ENCODE results near the gene PELI2. TPM values are rescaled to one million over a fixed set of nuclear protein-coding genes. Genes with fewer than 3 reads are reported as not detected.

PELI2 gene
- total RNA-seq, 1 experiment from 2014 or later: 2.0 TPM

DNA sequence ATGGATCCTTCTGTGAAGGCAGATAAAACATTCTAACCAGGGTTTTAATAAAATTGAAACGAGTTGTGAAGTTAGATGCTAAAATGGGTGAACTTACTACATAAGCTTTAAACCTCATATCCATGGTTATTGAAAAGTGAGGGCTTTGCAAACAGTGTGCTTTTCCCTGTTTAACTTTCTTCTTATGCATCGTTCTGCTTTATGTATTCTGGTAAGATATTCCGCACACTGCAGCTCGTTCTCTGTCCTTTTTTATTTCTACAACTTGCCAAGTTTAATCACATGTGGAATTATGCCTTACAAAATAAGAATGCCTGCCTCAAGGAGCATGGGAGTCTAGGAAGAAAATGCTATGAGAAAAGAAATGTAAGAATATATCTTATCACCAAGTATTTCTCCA lies 30.9 kb downstream of the PELI2 start:
- Histone ChIP-seq H3K9ac (ENCODE audit: low read length) (no peak overlapping the region), H2AFZ (ENCODE audit: low read depth, low read length, poor library complexity, severe bottlenecking) (no peak overlapping the region), H3K4me1 (ENCODE audit: control insufficient read depth in 1 of 2, insufficient read depth in 2 of 2, low read length in 2 of 2) (no peaks in the 10 kb centered on the region), H3K4me2 (ENCODE audit: low read length) (no peak overlapping the region), H3K4me3 (replicated peaks in 1 of 2; ENCODE audit: low read depth in 1 of 2, low read length in 2 of 2) (no peak overlapping the region), H3K27ac (ENCODE audit: low read depth, low read length) (no peak overlapping the region), H4K20me1 (ENCODE audit: insufficient read depth) (no peaks in the 10 kb centered on the region; the same call in 1 of the 2 replicates), H3K27me3 (ENCODE audit: insufficient read depth, low read length) (peaks cover 72% of the 10 kb centered on the region), H3K9me3 (ENCODE audit: control insufficient read depth in 1 of 2, insufficient read depth in 1 of 2, low read depth in 1 of 2, low read length in 2 of 2) (no peaks in the 10 kb centered on the region), H3K36me3 (ENCODE audit: control insufficient read depth in 1 of 2, insufficient read depth in 2 of 2, low read length in 2 of 2) (no peaks in the 10 kb centered on the region), H3K79me2 (ENCODE audit: insufficient read depth, low read length) (no peaks in the 10 kb centered on the region), H3K9me2 (ENCODE audit: insufficient read depth) (no peaks in the 10 kb centered on the region)
- BruUV-seq (replicated peaks): no TSS peak
- ChIA-PET RAD21 (ENCODE audit: low non-redundant PET in 1 of 2, low total read pairs in 2 of 2, uncharacterized antibody in 2 of 2, unreplicated experiment in 2 of 2) (no interaction called here), POLR2A (no interaction called here), CTCF (no interaction called here)
- TF ChIP-seq POLR2A (IDR thresholded peaks at IDR 0.05; ENCODE audit: borderline replicate concordance, extremely low read depth, insufficient read depth, insufficient read length) (no peak), FOSL1 (IDR thresholded peaks at IDR 0.05; ENCODE audit: low read depth) (no peak), EGR1 (IDR thresholded peaks at IDR 0.05; ENCODE audit: low read depth) (no peak), POLR2AphosphoS5 (IDR thresholded peaks at IDR 0.05; ENCODE audit: low read depth, low read length) (no peak), CEBPB (IDR thresholded peaks at IDR 0.05; ENCODE audit: low read depth) (no peak), SP1 (IDR thresholded peaks at IDR 0.05; ENCODE audit: low read depth) (no peak)
- TF ChIP-seq, protein P1, sequence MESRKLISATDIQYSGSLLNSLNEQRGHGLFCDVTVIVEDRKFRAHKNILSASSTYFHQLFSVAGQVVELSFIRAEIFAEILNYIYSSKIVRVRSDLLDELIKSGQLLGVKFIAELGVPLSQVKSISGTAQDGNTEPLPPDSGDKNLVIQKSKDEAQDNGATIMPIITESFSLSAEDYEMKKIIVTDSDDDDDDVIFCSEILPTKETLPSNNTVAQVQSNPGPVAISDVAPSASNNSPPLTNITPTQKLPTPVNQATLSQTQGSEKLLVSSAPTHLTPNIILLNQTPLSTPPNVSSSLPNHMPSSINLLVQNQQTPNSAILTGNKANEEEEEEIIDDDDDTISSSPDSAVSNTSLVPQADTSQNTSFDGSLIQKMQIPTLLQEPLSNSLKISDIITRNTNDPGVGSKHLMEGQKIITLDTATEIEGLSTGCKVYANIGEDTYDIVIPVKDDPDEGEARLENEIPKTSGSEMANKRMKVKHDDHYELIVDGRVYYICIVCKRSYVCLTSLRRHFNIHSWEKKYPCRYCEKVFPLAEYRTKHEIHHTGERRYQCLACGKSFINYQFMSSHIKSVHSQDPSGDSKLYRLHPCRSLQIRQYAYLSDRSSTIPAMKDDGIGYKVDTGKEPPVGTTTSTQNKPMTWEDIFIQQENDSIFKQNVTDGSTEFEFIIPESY (IDR thresholded peaks at IDR 0.05; ENCODE audit: extremely low read depth, insufficient replicate concordance, low read length): no peak
- DNase-seq (ENCODE audit: low read depth, low spot score) (no peak), ATAC-seq (no peak)
- intact Hi-C loops (cut with micrococcal nuclease): no loop called here

- Histone ChIP-seq H4K20me1 (ENCODE audit: insufficient read depth) (no peaks in the 10 kb centered on the region; the same call in 1 of the 2 replicates), H2AFZ (ENCODE audit: low read depth, low read length, poor library complexity, severe bottlenecking) (no peak overlapping the region), H3K9ac (ENCODE audit: low read length) (no peak overlapping the region), H3K4me1 (ENCODE audit: control insufficient read depth in 1 of 2, insufficient read depth in 2 of 2, low read length in 2 of 2) (no peaks in the 10 kb centered on the region), H3K9me3 (ENCODE audit: control insufficient read depth in 1 of 2, insufficient read depth in 1 of 2, low read depth in 1 of 2, low read length in 2 of 2) (no peaks in the 10 kb centered on the region), H3K4me3 (replicated peaks in 1 of 2; ENCODE audit: low read depth in 1 of 2, low read length in 2 of 2) (no peak overlapping the region), H3K4me2 (ENCODE audit: low read length) (no peak overlapping the region), H3K36me3 (ENCODE audit: control insufficient read depth in 1 of 2, insufficient read depth in 2 of 2, low read length in 2 of 2) (no peaks in the 10 kb centered on the region), H3K9me2 (ENCODE audit: insufficient read depth) (no peaks in the 10 kb centered on the region), H3K27me3 (ENCODE audit: insufficient read depth, low read length) (peaks cover 66% of the 10 kb centered on the region), H3K27ac (ENCODE audit: low read depth, low read length) (no peak overlapping the region), H3K79me2 (ENCODE audit: insufficient read depth, low read length) (no peaks in the 10 kb centered on the region)
- DNase-seq (ENCODE audit: low read depth, low spot score) (no peak), ATAC-seq (no peak)
- CTCF ChIA-PET: no interaction called here
- BruUV-seq (replicated peaks): no TSS peak
- intact Hi-C loops (cut with micrococcal nuclease): no loop called here
- RAD21 ChIA-PET (ENCODE audit: low non-redundant PET in 1 of 2, low total read pairs in 2 of 2, uncharacterized antibody in 2 of 2, unreplicated experiment in 2 of 2): no interaction called here
- POLR2A ChIA-PET: no interaction called here
- TF ChIP-seq FOSL1 (IDR thresholded peaks at IDR 0.05; ENCODE audit: low read depth) (no peak), SIN3A (IDR thresholded peaks at IDR 0.05; ENCODE audit: low read depth) (no peak), CBX3 (IDR thresholded peaks at IDR 0.05; ENCODE audit: low read depth) (no peak), EZH2 (IDR thresholded peaks at IDR 0.05) (no peak), ELF1 (IDR thresholded peaks at IDR 0.05; ENCODE audit: borderline replicate concordance, low read depth) (no peak), POLR2AphosphoS5 (IDR thresholded peaks at IDR 0.05; ENCODE audit: low read depth, low read length) (no peak), ZFX (IDR thresholded peaks at IDR 0.05) (no peak), CEBPB (IDR thresholded peaks at IDR 0.05; ENCODE audit: low read depth) (no peak), RAD21 (IDR thresholded peaks at IDR 0.05; ENCODE audit: low read depth) (no peak), TCF7L2 (IDR thresholded peaks at IDR 0.05; ENCODE audit: borderline replicate concordance, extremely low read depth, insufficient read depth, insufficient read length) (no peak)
- TF ChIP-seq, protein P2, sequence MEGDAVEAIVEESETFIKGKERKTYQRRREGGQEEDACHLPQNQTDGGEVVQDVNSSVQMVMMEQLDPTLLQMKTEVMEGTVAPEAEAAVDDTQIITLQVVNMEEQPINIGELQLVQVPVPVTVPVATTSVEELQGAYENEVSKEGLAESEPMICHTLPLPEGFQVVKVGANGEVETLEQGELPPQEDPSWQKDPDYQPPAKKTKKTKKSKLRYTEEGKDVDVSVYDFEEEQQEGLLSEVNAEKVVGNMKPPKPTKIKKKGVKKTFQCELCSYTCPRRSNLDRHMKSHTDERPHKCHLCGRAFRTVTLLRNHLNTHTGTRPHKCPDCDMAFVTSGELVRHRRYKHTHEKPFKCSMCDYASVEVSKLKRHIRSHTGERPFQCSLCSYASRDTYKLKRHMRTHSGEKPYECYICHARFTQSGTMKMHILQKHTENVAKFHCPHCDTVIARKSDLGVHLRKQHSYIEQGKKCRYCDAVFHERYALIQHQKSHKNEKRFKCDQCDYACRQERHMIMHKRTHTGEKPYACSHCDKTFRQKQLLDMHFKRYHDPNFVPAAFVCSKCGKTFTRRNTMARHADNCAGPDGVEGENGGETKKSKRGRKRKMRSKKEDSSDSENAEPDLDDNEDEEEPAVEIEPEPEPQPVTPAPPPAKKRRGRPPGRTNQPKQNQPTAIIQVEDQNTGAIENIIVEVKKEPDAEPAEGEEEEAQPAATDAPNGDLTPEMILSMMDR (IDR thresholded peaks at IDR 0.05 in 2 of 3, conservative IDR thresholded peaks at IDR 0.05 in 1 of 3; ENCODE audit: borderline replicate concordance in 1 of 3, insufficient read depth in 1 of 3, low read depth in 2 of 3, low read length in 2 of 3): no peak
- TF ChIP-seq, protein P3, sequence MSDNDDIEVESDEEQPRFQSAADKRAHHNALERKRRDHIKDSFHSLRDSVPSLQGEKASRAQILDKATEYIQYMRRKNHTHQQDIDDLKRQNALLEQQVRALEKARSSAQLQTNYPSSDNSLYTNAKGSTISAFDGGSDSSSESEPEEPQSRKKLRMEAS (IDR thresholded peaks at IDR 0.05): no peak
Measured at GRCh38 chr14:56149995-56150394, 31.8 kb downstream of the PELI2 start.
